ENCODE measurements around the gene SLC1A2. TPM values are rescaled to one million over a fixed set of nuclear protein-coding genes. Genes with fewer than 3 reads are reported as not detected.

SLC1A2 gene
- total RNA-seq, 1 experiment from 2014 or later, result 0.50 TPM

- peaks cover 22 to 23% of the 10 kb centered on the region in 2 experiments for H3K9me3 Mint-ChIP-seq
- Histone ChIP-seq H3K18ac (ENCODE audit: insufficient read length, low read depth, low read length) (peak overlapping the region; percentile 23), H3K9ac (ENCODE audit: extremely low read depth, insufficient read length, low read length) (no peak overlapping the region), H3K23me2 (ENCODE audit: insufficient read length, low read depth, low read length, poor library complexity, severe bottlenecking) (no peaks in the 10 kb centered on the region), H2BK20ac (ENCODE audit: low read depth, low read length, poor library complexity, severe bottlenecking) (no peak overlapping the region), H2AFZ (ENCODE audit: low read length) (no peak overlapping the region), H3K4me1 (ENCODE audit: insufficient read depth, low read length) (no peaks in the 10 kb centered on the region; the same call in 1 of the 2 replicates), H3T11ph (ENCODE audit: low read length) (no peak overlapping the region), H3K56ac (ENCODE audit: insufficient read length, low read depth, low read length) (no peak overlapping the region), H3K79me2 (ENCODE audit: insufficient read depth, low read length) (no peaks in the 10 kb centered on the region), H3K27me3 (ENCODE audit: insufficient read depth, low read length) (peaks cover 8% of the 10 kb centered on the region; the same call in 1 of the 2 replicates), H3K9me3 (ENCODE audit: control insufficient read depth, low read depth, low read length) (no peaks in the 10 kb centered on the region), H2AK5ac (ENCODE audit: insufficient read length, low read length) (peak overlapping the region; percentile 4), H3K23ac (ENCODE audit: insufficient read length, low read depth, low read length) (no peak overlapping the region), H3K4me2 (ENCODE audit: insufficient read depth, insufficient read length, low read length) (no peak overlapping the region), H4K5ac (ENCODE audit: insufficient read length, low read depth, low read length) (no peak overlapping the region), H3K27ac (ENCODE audit: insufficient read length, low read depth, low read length) (no peak overlapping the region), H4K91ac (ENCODE audit: insufficient read length, low read depth, low read length) (no peak overlapping the region), H2BK15ac (ENCODE audit: low read depth, low read length) (no peak overlapping the region), H2BK120ac (ENCODE audit: low read depth, low read length, poor library complexity, severe bottlenecking) (no peak overlapping the region), H3K79me1 (ENCODE audit: insufficient read depth, low read depth, low read length, poor library complexity, severe bottlenecking) (no peaks in the 10 kb centered on the region), H2BK12ac (ENCODE audit: insufficient read length, low read depth, low read length) (no peak overlapping the region), H2BK5ac (ENCODE audit: insufficient read length, low read length) (no peak overlapping the region), H4K8ac (replicated peaks; ENCODE audit: insufficient read length, low read depth, low read length) (no peak overlapping the region), H3K14ac (ENCODE audit: insufficient read depth, low read length) (no peak overlapping the region), H3K4ac (ENCODE audit: low read depth, low read length) (no peak overlapping the region), H4K20me1 (ENCODE audit: control insufficient read depth, insufficient read depth, insufficient read length) (no peaks in the 10 kb centered on the region)
- 0 out of 7 replicates have a peak overlapping the region, but pooled peaks of 1 of the 3 experiments have one; percentile 60 for H3K27ac Mint-ChIP-seq
- DNase-seq, result no peak
- TF ChIP-seq, protein P1, sequence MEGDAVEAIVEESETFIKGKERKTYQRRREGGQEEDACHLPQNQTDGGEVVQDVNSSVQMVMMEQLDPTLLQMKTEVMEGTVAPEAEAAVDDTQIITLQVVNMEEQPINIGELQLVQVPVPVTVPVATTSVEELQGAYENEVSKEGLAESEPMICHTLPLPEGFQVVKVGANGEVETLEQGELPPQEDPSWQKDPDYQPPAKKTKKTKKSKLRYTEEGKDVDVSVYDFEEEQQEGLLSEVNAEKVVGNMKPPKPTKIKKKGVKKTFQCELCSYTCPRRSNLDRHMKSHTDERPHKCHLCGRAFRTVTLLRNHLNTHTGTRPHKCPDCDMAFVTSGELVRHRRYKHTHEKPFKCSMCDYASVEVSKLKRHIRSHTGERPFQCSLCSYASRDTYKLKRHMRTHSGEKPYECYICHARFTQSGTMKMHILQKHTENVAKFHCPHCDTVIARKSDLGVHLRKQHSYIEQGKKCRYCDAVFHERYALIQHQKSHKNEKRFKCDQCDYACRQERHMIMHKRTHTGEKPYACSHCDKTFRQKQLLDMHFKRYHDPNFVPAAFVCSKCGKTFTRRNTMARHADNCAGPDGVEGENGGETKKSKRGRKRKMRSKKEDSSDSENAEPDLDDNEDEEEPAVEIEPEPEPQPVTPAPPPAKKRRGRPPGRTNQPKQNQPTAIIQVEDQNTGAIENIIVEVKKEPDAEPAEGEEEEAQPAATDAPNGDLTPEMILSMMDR (conservative IDR thresholded peaks at IDR 0.05), result no peak
- H3K36me3 Mint-ChIP-seq (ENCODE audit: insufficient read depth in 1 of 3, low read depth in 3 of 3), result peaks cover 0 to 18% (median 5%) of the 10 kb centered on the region in 3 experiments; a peak in 5 of 7 replicates
- no peak overlapping the region for H3K4me3 Mint-ChIP-seq
- WGBS (ENCODE audit: extremely low coverage, insufficient read length, low lambda C conversion rate), result no CpG with 5 or more reads among the region's 2 CpGs
- peaks cover 14 to 20% of the 10 kb centered on the region in 2 experiments for H3K4me1 Mint-ChIP-seq
- peaks cover 83% of the 10 kb centered on the region for H3K27me3 Mint-ChIP-seq (ENCODE audit: low read depth)
These were observed 88.4 kb downstream of the SLC1A2 start for GRCh38 chr11:35330931-35331330.

All from H9 (cell line).